ENCODE data around the gene TH. TPM values are rescaled to one million over a fixed set of nuclear protein-coding genes. Genes with fewer than 3 reads are reported as not detected.

TH gene
- total and polyA plus RNA-seq, 2 experiments from 2014 or later: 0.34 TPM; not detected in 1

GRCh38 chr11:2205981-2206690, 34.5 kb upstream of the TH start:
- H3K27me3 ChIP-seq (ENCODE audit: insufficient read depth): no peaks in the 10 kb centered on the region
- no peaks in the 10 kb centered on the region for H3K36me3 Mint-ChIP-seq (ENCODE audit: low read depth)
- ATAC-seq (no peak), DNase-seq (ENCODE audit: low spot score) (no peak)
- no peak overlapping the region for H3K4me3 Mint-ChIP-seq
- no peaks in the 10 kb centered on the region for H3K79me2 ChIP-seq (replicated peaks; ENCODE audit: insufficient read depth)
- no peak overlapping the region for H2AFZ ChIP-seq
- TF ChIP-seq CREB1 (CRISPR knock-in tag; IDR thresholded peaks at IDR 0.05; ENCODE audit: low read depth): no peak
- no peak for TF ChIP-seq ZNF462 (CRISPR knock-in tag; IDR thresholded peaks at IDR 0.05)
- TF ChIP-seq POLR2AphosphoS5 (IDR thresholded peaks at IDR 0.05; ENCODE audit: low read depth): no peak
- no peak for TF ChIP-seq NANOG (IDR thresholded peaks at IDR 0.05; ENCODE audit: borderline replicate concordance)
- TF ChIP-seq ZNF114 (CRISPR knock-in tag; IDR thresholded peaks at IDR 0.05): no peak
- no peak for TF ChIP-seq EZH2 (IDR thresholded peaks at IDR 0.05; ENCODE audit: low read depth, unreplicated experiment)
- no peak for TF ChIP-seq CTCF (conservative IDR thresholded peaks at IDR 0.05; ENCODE audit: low read depth in 2 of 2)
- no peak for TF ChIP-seq REST (IDR thresholded peaks at IDR 0.05; ENCODE audit: unreplicated experiment)
- no peak for TF ChIP-seq STAT1 (IDR thresholded peaks at IDR 0.05; ENCODE audit: unreplicated experiment)
- no peak for TF ChIP-seq EZH2phosphoT487 (IDR thresholded peaks at IDR 0.05; ENCODE audit: unreplicated experiment)
- no peak for TF ChIP-seq ETS1 (IDR thresholded peaks at IDR 0.05)
- TF ChIP-seq JUNB (IDR thresholded peaks at IDR 0.05; ENCODE audit: unreplicated experiment): no peak
- no peak for TF ChIP-seq ZNF331 (CRISPR knock-in tag; IDR thresholded peaks at IDR 0.05; ENCODE audit: low read depth)
- peaks cover 14% of the 10 kb centered on the region for H3K27me3 Mint-ChIP-seq (ENCODE audit: insufficient read depth, low read depth, poor library complexity)
- H3K4me1 ChIP-seq (ENCODE audit: insufficient read depth): no peaks in the 10 kb centered on the region
- peaks cover 3% of the 10 kb centered on the region; the same call in 2 of the 3 replicates for H3K9me3 Mint-ChIP-seq
- H3K9me2 ChIP-seq (ENCODE audit: insufficient read depth): no peaks in the 10 kb centered on the region
- no peak overlapping the region for H3K4me2 ChIP-seq
- no peak overlapping the region for H3K27ac Mint-ChIP-seq
- H3K27ac ChIP-seq (ENCODE audit: low read depth): no peak overlapping the region
- H3F3A ChIP-seq (replicated peaks; ENCODE audit: low read depth): no peaks in the 10 kb centered on the region
- no peaks in the 10 kb centered on the region for H4K20me1 ChIP-seq (replicated peaks; ENCODE audit: insufficient read depth)
- H3K36me3 ChIP-seq (ENCODE audit: insufficient read depth): no peaks in the 10 kb centered on the region
- H3K4me1 Mint-ChIP-seq: no peaks in the 10 kb centered on the region
- H3K4me3 ChIP-seq: no peak overlapping the region

Data from GM23338 (cell line).